HCT116 (cell line): ENCODE results near the gene EFCAB5. TPM values are rescaled to one million over a fixed set of nuclear protein-coding genes. Genes with fewer than 3 reads are reported as not detected.

Experiments
- ATAC-seq: fragments of 200-7000 bp; cut with Tn5 transposase; 2 replicates; pipeline ENCODE4 v1.9.1; 2020; ENCODE audit warnings: mild to moderate bottlenecking, moderate library complexity
- BruUV-seq: library from RNA; stranded (reverse); fragments of 400-500 nt; replicated peaks from 2 replicates; lab custom pipeline; 2021; lab: Mats Ljungman, UMichigan
- CTCF ChIA-PET: fragments of 300-600 bp; sonication (Branson Sonifier 250); formaldehyde crosslinking; loops from one replicate; lab custom pipeline; 2021; ENCODE audit warnings: antibody characterized with exemption; lab: Charles Lee
- POLR2A ChIA-PET: fragments of 300-600, 350-600 bp; sonication (Branson Sonifier 250); formaldehyde crosslinking; loops from one replicate; lab custom pipeline; 2021; ENCODE audit warnings: antibody characterized with exemption; lab: Charles Lee
- RAD21 ChIA-PET, 2 experiments: fragments of 300-600 bp; sonication (Branson Sonifier 250); formaldehyde crosslinking; loops; one replicate each; lab custom pipeline; 2023; ENCODE audit warnings: low total read pairs in 2 of 2; ENCODE audit not compliant: uncharacterized antibody in 2 of 2, unreplicated experiment in 2 of 2, low non-redundant PET in 1 of 2; lab: Charles Lee
- DNase-seq: peaks from one replicate; pipeline ENCODE4 v3.0.0-alpha.2; 2010; ENCODE audit warnings: low read depth, low spot score
- H2AFZ ChIP-seq: fragments of 200-600 bp; shearing (Covaris generic), sonication (generic); 2 replicates; pipeline ENCODE4 v1.6.1; 2017; ENCODE audit warnings: low read depth, mixed run types, mixed read lengths, antibody characterized with exemption, low read length; ENCODE audit not compliant: poor library complexity, severe bottlenecking
- H3K27ac ChIP-seq: 2 replicates; pipeline ENCODE4 v1.5.1; 2012; ENCODE audit warnings: low read depth, low read length
- H3K27me3 ChIP-seq: fragments of 200-600 bp; sonication (generic); 2 replicates; pipeline ENCODE4 v1.6.1; 2016; ENCODE audit warnings: mixed run types, low read length, mixed read lengths; ENCODE audit not compliant: insufficient read depth
- H3K36me3 ChIP-seq, 2 experiments: fragments of 200-500 bp in 1 of 2; fragments of 200-600 bp in 1 of 2; sonication (Bioruptor generic) in 1 of 2; sonication (generic) in 1 of 2; 2 replicates each; pipeline versions ENCODE4 v1.5.1 to v1.6.1; 2014 to 2016; ENCODE audit warnings: low read length in 2 of 2, inconsistent platforms in 1 of 2, mixed read lengths in 1 of 2, mixed run types in 1 of 2; ENCODE audit not compliant: insufficient read depth in 2 of 2, control insufficient read depth in 1 of 2
- H3K4me1 ChIP-seq, 2 experiments: fragments of 200-600 bp in 1 of 2; sonication (generic) in 1 of 2; 2 replicates each; pipeline versions ENCODE4 v1.5.1 to v1.6.1; 2012 to 2017; ENCODE audit warnings: low read length in 2 of 2, inconsistent platforms in 1 of 2, mild to moderate bottlenecking in 1 of 2, mixed read lengths in 1 of 2, mixed run types in 1 of 2, moderate library complexity in 1 of 2; ENCODE audit not compliant: insufficient read depth in 2 of 2, control insufficient read depth in 1 of 2
- H3K4me2 ChIP-seq: fragments of 200-600 bp; sonication (generic); 2 replicates; pipeline ENCODE4 v1.6.1; 2017; ENCODE audit warnings: mixed run types, low read length, mixed read lengths
- H3K4me3 ChIP-seq, 2 experiments: fragments of 200-600 bp in 1 of 2; sonication (generic) in 1 of 2; replicated peaks in 1 of 2; 2 replicates each; pipeline ENCODE4 v1.5.1; 2011 to 2016; ENCODE audit warnings: low read length in 2 of 2, control low read depth in 1 of 2, low read depth in 1 of 2, mild to moderate bottlenecking in 1 of 2, mixed read lengths in 1 of 2, mixed run types in 1 of 2
- H3K79me2 ChIP-seq: fragments of 200-600 bp; sonication (generic); 2 replicates; pipeline ENCODE4 v1.6.1; 2017; ENCODE audit warnings: mild to moderate bottlenecking, mixed run types, low read length, moderate library complexity, mixed read lengths; ENCODE audit not compliant: insufficient read depth
- H3K9ac ChIP-seq: fragments of 200-600 bp; sonication (generic); 2 replicates; pipeline ENCODE4 v1.6.1; 2016; ENCODE audit warnings: low read length, mixed read lengths
- H3K9me2 ChIP-seq: fragments of 200-600 bp; sonication (generic), shearing (Covaris generic); 2 replicates; pipeline ENCODE4 v1.6.1; 2017; ENCODE audit warnings: mixed run types, mild to moderate bottlenecking, moderate library complexity; ENCODE audit not compliant: insufficient read depth
- H3K9me3 ChIP-seq, 2 experiments: fragments of 200-500 bp in 1 of 2; fragments of 200-600 bp in 1 of 2; sonication (Bioruptor generic) in 1 of 2; sonication (generic) in 1 of 2; 2 replicates each; pipeline ENCODE4 v1.6.1; 2014 to 2017; ENCODE audit warnings: low read length in 2 of 2, mixed read lengths in 2 of 2, inconsistent platforms in 1 of 2, low read depth in 1 of 2, mild to moderate bottlenecking in 1 of 2, mixed run types in 1 of 2, moderate library complexity in 1 of 2; ENCODE audit not compliant: control insufficient read depth in 1 of 2, insufficient read depth in 1 of 2
- H4K20me1 ChIP-seq: fragments of 200-600 bp; sonication (generic), shearing (Covaris generic); 2 replicates; pipeline ENCODE4 v1.6.1; 2017; ENCODE audit warnings: mixed run types, mild to moderate bottlenecking, moderate library complexity; ENCODE audit not compliant: insufficient read depth
- CBX3 ChIP-seq: IDR thresholded peaks from 2 replicates; pipeline ENCODE4 v1.6.1; 2012; ENCODE audit warnings: low read depth
- CTCF ChIP-seq, 3 experiments: fragments of 200-600 bp in 1 of 3; sonication (generic) in 1 of 3; IDR thresholded peaks in 2 of 3; conservative IDR thresholded peaks in 1 of 3; 2 replicates each; pipeline ENCODE4 v1.5.1; 2012 to 2017; ENCODE audit warnings: low read depth in 2 of 3, low read length in 2 of 3, antibody characterized with exemption in 1 of 3, borderline replicate concordance in 1 of 3, control low read depth in 1 of 3, mild to moderate bottlenecking in 1 of 3, mixed read lengths in 1 of 3, mixed run types in 1 of 3, moderate library complexity in 1 of 3; ENCODE audit not compliant: insufficient read depth in 1 of 3
- ELF1 ChIP-seq: IDR thresholded peaks from 2 replicates; pipeline ENCODE4 v1.6.1; 2012; ENCODE audit warnings: low read depth, borderline replicate concordance
- EZH2phosphoT487 ChIP-seq: fragments of 200-600 bp; IDR thresholded peaks from 2 replicates; pipeline ENCODE4 v1.6.1; 2018; ENCODE audit warnings: antibody characterized with exemption, borderline replicate concordance
- FOSL1 ChIP-seq: IDR thresholded peaks from 2 replicates; pipeline ENCODE4 v1.6.1; 2012; ENCODE audit warnings: low read depth
- JUND ChIP-seq: IDR thresholded peaks from 2 replicates; pipeline ENCODE4 v1.6.1; 2012
- POLR2AphosphoS5 ChIP-seq: IDR thresholded peaks from 2 replicates; pipeline ENCODE4 v1.6.1; 2011; ENCODE audit warnings: mild to moderate bottlenecking, low read depth, low read length, moderate library complexity
- REST ChIP-seq: IDR thresholded peaks from 2 replicates; pipeline ENCODE4 v1.6.1; 2012; ENCODE audit warnings: low read depth
- SIN3A ChIP-seq: IDR thresholded peaks from 2 replicates; pipeline ENCODE4 v1.6.1; 2012; ENCODE audit warnings: low read depth
- SRF ChIP-seq: IDR thresholded peaks from 2 replicates; pipeline ENCODE4 v1.6.1; 2012; ENCODE audit warnings: low read depth
- ZBTB33 ChIP-seq: IDR thresholded peaks from 2 replicates; pipeline ENCODE4 v1.6.1; 2011; ENCODE audit warnings: mild to moderate bottlenecking, low read length, moderate library complexity; ENCODE audit not compliant: insufficient replicate concordance; ENCODE audit errors: extremely low read depth
- ZNF274 ChIP-seq: fragments of 200-500 bp; sonication (Bioruptor generic); IDR thresholded peaks from 2 replicates; pipeline ENCODE4 v1.6.1; 2014; ENCODE audit warnings: mild to moderate bottlenecking, low read depth, low read length, inconsistent platforms
- intact Hi-C: fragments of 100-400 bp; cut with micrococcal nuclease; formaldehyde crosslinking; loops from 2 replicates; pipeline ENCODE4 v1.10.0; 2022
- total RNA-seq: library from RNA; stranded (reverse); gene quantifications from one replicate; pipeline ENCODE4 v1.2.1, GENCODE V29; 2021; ENCODE audit not compliant: unreplicated experiment

EFCAB5 gene
- total RNA-seq, 1 experiment from 2014 or later: 0.17 TPM

GRCh38 chr17:30031214-30031869 is 89.9 kb downstream of the EFCAB5 start:
- no peak overlapping the region for H3K4me2 ChIP-seq
- H2AFZ ChIP-seq: no peak overlapping the region
- no TSS peak for BruUV-seq
- H3K27me3 ChIP-seq: no peaks in the 10 kb centered on the region
- H4K20me1 ChIP-seq: no peaks in the 10 kb centered on the region
- no peak overlapping the region for H3K4me3 ChIP-seq
- ATAC-seq (no peak), DNase-seq (no peak)
- no peaks in the 10 kb centered on the region for H3K4me1 ChIP-seq
- ChIA-PET POLR2A (no interaction called here), RAD21 (no interaction called here), CTCF (interaction anchor here (2.9 to 6.9 kb wide), 2 partner anchors 62 to 413 kb away, joined by 8 to 79 read pairs; no protein-coding TSS in a partner anchor)
- no peaks in the 10 kb centered on the region for H3K9me3 ChIP-seq
- no peaks in the 10 kb centered on the region for H3K79me2 ChIP-seq
- no peak overlapping the region for H3K9ac ChIP-seq
- intact Hi-C loops: no loop called here
- no peaks in the 10 kb centered on the region for H3K9me2 ChIP-seq
- H3K27ac ChIP-seq: no peak overlapping the region
- TF ChIP-seq SIN3A: no peak
- TF ChIP-seq CBX3: no peak
- no peaks in the 10 kb centered on the region for H3K36me3 ChIP-seq

DNA sequence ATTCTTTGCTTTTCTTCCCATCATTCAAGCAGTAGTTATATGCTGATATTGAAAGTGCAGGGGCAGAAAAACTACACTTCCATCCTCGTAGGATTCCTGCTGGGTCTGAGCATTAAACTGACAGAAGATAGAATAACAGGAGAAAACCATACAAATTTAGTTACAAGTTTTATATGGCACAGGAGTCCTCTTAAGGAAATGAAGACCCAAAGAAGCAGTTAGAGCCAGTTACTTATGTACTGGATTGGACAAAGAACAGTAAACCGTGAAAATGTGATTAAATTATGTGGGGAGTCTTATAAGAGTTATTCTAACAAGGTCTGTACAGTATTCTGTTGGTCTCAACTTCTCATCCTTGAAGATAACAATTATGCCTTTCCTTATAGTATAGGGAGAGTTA is 93.9 kb downstream of the EFCAB5 start:
- no peaks in the 10 kb centered on the region for H3K4me1 ChIP-seq
- no peaks in the 10 kb centered on the region for H3K27me3 ChIP-seq
- ChIA-PET POLR2A (no interaction called here), RAD21 (no interaction called here), CTCF (interaction anchor here (1.8 kb wide), 1 partner anchor 58 kb away, joined by 7 read pairs; no protein-coding TSS in a partner anchor)
- H3K27ac ChIP-seq: no peak overlapping the region
- no peak overlapping the region for H3K4me2 ChIP-seq
- H3K79me2 ChIP-seq: no peaks in the 10 kb centered on the region
- no peaks in the 10 kb centered on the region for H3K9me3 ChIP-seq
- H4K20me1 ChIP-seq: no peaks in the 10 kb centered on the region
- H2AFZ ChIP-seq: no peak overlapping the region
- DNase-seq: no peak
- no peaks in the 10 kb centered on the region for H3K9me2 ChIP-seq
- no peaks in the 10 kb centered on the region for H3K36me3 ChIP-seq
- no TSS peak for BruUV-seq
- ATAC-seq: no peak
- no peak overlapping the region for H3K4me3 ChIP-seq
- no peak overlapping the region for H3K9ac ChIP-seq
- intact Hi-C loops: no loop called here
- TF ChIP-seq EZH2phosphoT487 (no peak), REST (no peak), POLR2AphosphoS5 (no peak), SRF (no peak), ELF1 (no peak), SIN3A (no peak), ZBTB33 (no peak), FOSL1 (no peak), CTCF (IDR thresholded peaks at IDR 0.05 in 2 of 3, conservative IDR thresholded peaks at IDR 0.05 in 1 of 3; ENCODE audit: borderline replicate concordance in 1 of 3, insufficient read depth in 1 of 3, low read depth in 2 of 3, low read length in 2 of 3) (no peak), ZNF274 (no peak), JUND (no peak)
